H9 (cell line): ENCODE results near the gene CHGA. TPM values are rescaled to one million over a fixed set of nuclear protein-coding genes. Genes with fewer than 3 reads are reported as not detected.

Experiments
- DNase-seq: peaks from one replicate; pipeline ENCODE4 v3.0.0-alpha.2; 2017
- H2AFZ ChIP-seq: one replicate; pipeline ENCODE4 v1.6.1; 2013; ENCODE audit warnings: mild to moderate bottlenecking, low read length, control low read depth, moderate library complexity
- H2AK5ac ChIP-seq: 2 replicates; pipeline ENCODE4 v1.6.1; 2013; ENCODE audit warnings: low read length, control low read depth, mixed read lengths; ENCODE audit not compliant: insufficient read length
- H2BK120ac ChIP-seq: one replicate; pipeline ENCODE4 v1.6.1; 2013; ENCODE audit warnings: low read depth, mild to moderate bottlenecking, low read length, control low read depth, inconsistent platforms; ENCODE audit not compliant: poor library complexity, severe bottlenecking
- H2BK12ac ChIP-seq: 2 replicates; pipeline ENCODE4 v1.6.1; 2013; ENCODE audit warnings: low read length, control low read depth, mixed read lengths, low read depth; ENCODE audit not compliant: insufficient read length
- H2BK15ac ChIP-seq: 2 replicates; pipeline ENCODE4 v1.6.1; 2013; ENCODE audit warnings: low read depth, low read length, control low read depth
- H2BK20ac ChIP-seq: one replicate; pipeline ENCODE4 v1.6.1; 2013; ENCODE audit warnings: low read depth, mild to moderate bottlenecking, low read length, control low read depth, inconsistent platforms; ENCODE audit not compliant: poor library complexity, severe bottlenecking
- H2BK5ac ChIP-seq: 2 replicates; pipeline ENCODE4 v1.6.1; 2013; ENCODE audit warnings: low read length, control low read depth, mixed read lengths; ENCODE audit not compliant: insufficient read length
- H3K14ac ChIP-seq: 2 replicates; pipeline ENCODE4 v1.6.1; 2013; ENCODE audit warnings: low read length, control low read depth; ENCODE audit not compliant: insufficient read depth
- H3K18ac ChIP-seq: 2 replicates; pipeline ENCODE4 v1.6.1; 2013; ENCODE audit warnings: low read depth, mild to moderate bottlenecking, mixed read lengths, low read length, control low read depth; ENCODE audit not compliant: insufficient read length
- H3K23ac ChIP-seq: 2 replicates; pipeline ENCODE4 v1.6.1; 2013; ENCODE audit warnings: low read length, control low read depth, mixed read lengths, low read depth; ENCODE audit not compliant: insufficient read length
- H3K23me2 ChIP-seq: 2 replicates; pipeline ENCODE4 v1.6.1; 2013; ENCODE audit warnings: low read depth, mild to moderate bottlenecking, mixed read lengths, low read length, control low read depth; ENCODE audit not compliant: insufficient read length, poor library complexity, severe bottlenecking
- H3K27ac ChIP-seq: 2 replicates; pipeline ENCODE4 v1.5.1; 2013; ENCODE audit warnings: low read length, control low read depth, mixed read lengths, low read depth; ENCODE audit not compliant: insufficient read length
- H3K27me3 ChIP-seq: 2 replicates; pipeline ENCODE4 v1.6.1; 2013; ENCODE audit warnings: low read length, control low read depth, inconsistent platforms; ENCODE audit not compliant: insufficient read depth
- H3K4ac ChIP-seq: 2 replicates; pipeline ENCODE4 v1.6.1; 2013; ENCODE audit warnings: low read depth, mild to moderate bottlenecking, control low read depth, inconsistent platforms, low read length, moderate library complexity
- H3K4me1 ChIP-seq: 2 replicates; pipeline ENCODE4 v1.6.1; 2013; ENCODE audit warnings: low read length, control low read depth, inconsistent platforms; ENCODE audit not compliant: insufficient read depth
- H3K4me2 ChIP-seq: 2 replicates; pipeline ENCODE4 v1.6.1; 2013; ENCODE audit warnings: low read length, control low read depth, mixed read lengths; ENCODE audit not compliant: insufficient read length, insufficient read depth
- H3K56ac ChIP-seq: 2 replicates; pipeline ENCODE4 v1.6.1; 2013; ENCODE audit warnings: low read depth, mild to moderate bottlenecking, mixed read lengths, low read length, control low read depth; ENCODE audit not compliant: insufficient read length
- H3K79me1 ChIP-seq: 2 replicates; pipeline ENCODE4 v1.6.1; 2013; ENCODE audit warnings: low read depth, mild to moderate bottlenecking, moderate library complexity, low read length, control low read depth, inconsistent platforms; ENCODE audit not compliant: insufficient read depth, poor library complexity, severe bottlenecking
- H3K79me2 ChIP-seq: 2 replicates; pipeline ENCODE4 v1.6.1; 2013; ENCODE audit warnings: low read length, control low read depth, inconsistent platforms; ENCODE audit not compliant: insufficient read depth
- H3K9ac ChIP-seq: 2 replicates; pipeline ENCODE4 v1.6.1; 2013; ENCODE audit warnings: low read length, control low read depth, mixed read lengths; ENCODE audit not compliant: insufficient read length; ENCODE audit errors: extremely low read depth
- H3K9me3 ChIP-seq: one replicate; pipeline ENCODE4 v1.6.1; 2013; ENCODE audit warnings: low read depth, low read length, inconsistent platforms; ENCODE audit not compliant: control insufficient read depth
- H3T11ph ChIP-seq: one replicate; pipeline ENCODE4 v1.6.1; 2013; ENCODE audit warnings: mild to moderate bottlenecking, low read length, control low read depth, inconsistent platforms
- H4K20me1 ChIP-seq: one replicate; pipeline ENCODE4 v1.6.1; 2013; ENCODE audit not compliant: control insufficient read depth, insufficient read length, insufficient read depth
- H4K5ac ChIP-seq: 2 replicates; pipeline ENCODE4 v1.6.1; 2013; ENCODE audit warnings: low read depth, mild to moderate bottlenecking, mixed read lengths, low read length, control low read depth; ENCODE audit not compliant: insufficient read length
- H4K8ac ChIP-seq: replicated peaks from 2 replicates; pipeline ENCODE4 v1.6.1; 2013; ENCODE audit warnings: low read length, control low read depth, mixed read lengths, low read depth; ENCODE audit not compliant: insufficient read length
- H4K91ac ChIP-seq: 2 replicates; pipeline ENCODE4 v1.6.1; 2013; ENCODE audit warnings: low read depth, mild to moderate bottlenecking, moderate library complexity, mixed read lengths, low read length, control low read depth; ENCODE audit not compliant: insufficient read length
- H3K27ac Mint-ChIP-seq, 3 experiments: 2 replicates in 2 of 3; 3 replicates in 1 of 3; pipeline ENCODE4 v1.8.0; 2020 to 2021; ENCODE audit warnings: mixed read lengths in 3 of 3, mild to moderate bottlenecking in 1 of 3, moderate library complexity in 1 of 3
- H3K27me3 Mint-ChIP-seq: 2 replicates; pipeline ENCODE4 v1.8.0; 2021; ENCODE audit warnings: low read depth, mild to moderate bottlenecking, moderate library complexity, mixed read lengths
- H3K36me3 Mint-ChIP-seq, 3 experiments: 2 replicates in 2 of 3; 3 replicates in 1 of 3; pipeline ENCODE4 v1.8.0; 2020 to 2021; ENCODE audit warnings: low read depth in 3 of 3, mixed read lengths in 3 of 3; ENCODE audit not compliant: insufficient read depth in 1 of 3
- H3K4me1 Mint-ChIP-seq, 2 experiments: 2 replicates each; pipeline ENCODE4 v1.8.0; 2020; ENCODE audit warnings: mixed read lengths in 2 of 2
- H3K4me3 Mint-ChIP-seq, 2 experiments: 2 replicates in 1 of 2; 3 replicates in 1 of 2; pipeline ENCODE4 v1.8.0; 2020 to 2021; ENCODE audit warnings: mild to moderate bottlenecking in 2 of 2, mixed read lengths in 2 of 2, moderate library complexity in 1 of 2
- H3K9me3 Mint-ChIP-seq, 2 experiments: 2 replicates in 1 of 2; 3 replicates in 1 of 2; pipeline ENCODE4 v1.8.0; 2020; ENCODE audit warnings: mild to moderate bottlenecking in 2 of 2, mixed read lengths in 2 of 2, moderate library complexity in 1 of 2
- CTCF ChIP-seq: fragments of 200-600 bp; sonication (generic); conservative IDR thresholded peaks from 3 replicates; pipeline ENCODE4 v1.8.0; 2021; ENCODE audit warnings: antibody characterized with exemption, mild to moderate bottlenecking
- WGBS: extraction: QIAGEN DNeasy Blood & Tissue Kit; methylation state at CpG from one replicate; pipeline ENCODE4 v1.1.7; 2013; ENCODE audit warnings: missing lambda C conversion rate, low lambda C conversion rate, mixed read lengths; ENCODE audit not compliant: insufficient read length; ENCODE audit errors: extremely low coverage; 5-methylcytosine and 5-hydroxymethylcytosine counted together
- total RNA-seq: library from RNA; stranded (reverse); gene quantifications from 2 replicates; pipeline ENCODE4 v1.2.1, GENCODE V29; 2021

The CHGA gene
- total RNA-seq, 1 experiment from 2014 or later = 6.7 TPM

DNA sequence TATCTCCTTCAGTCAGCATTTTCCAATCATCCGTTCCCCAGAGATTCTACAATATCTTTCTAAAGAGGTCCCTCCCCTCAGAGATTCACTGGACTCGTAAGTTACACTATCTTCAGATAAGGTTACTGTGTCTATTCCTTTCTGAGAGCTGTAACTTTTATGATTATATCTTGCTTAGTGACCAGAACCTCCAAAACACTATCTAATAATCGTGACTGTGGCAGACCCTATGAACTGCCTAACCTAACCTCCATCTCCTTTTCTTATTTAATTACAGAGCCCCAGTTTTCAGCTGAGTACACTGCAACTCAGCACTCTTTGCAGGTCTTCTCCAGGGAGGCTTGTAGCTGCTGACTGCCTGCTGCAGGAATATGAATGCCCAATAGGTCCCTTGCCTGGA lies 38.5 kb upstream of the CHGA start:
- H4K5ac ChIP-seq = no peak overlapping the region
- no peaks in the 10 kb centered on the region for H3K23me2 ChIP-seq
- no CpG with 5 or more reads among the region's 3 CpGs for WGBS
- no peak overlapping the region for H3K27ac Mint-ChIP-seq
- H3K27ac ChIP-seq = no peak overlapping the region
- H3K79me2 ChIP-seq = no peaks in the 10 kb centered on the region
- H3K4me2 ChIP-seq = no peak overlapping the region
- H3K56ac ChIP-seq = no peak overlapping the region
- no peak overlapping the region for H2BK5ac ChIP-seq
- no peak overlapping the region for H2BK15ac ChIP-seq
- H2AK5ac ChIP-seq = no peak overlapping the region
- H3K36me3 Mint-ChIP-seq = no peaks in the 10 kb centered on the region
- H3K9me3 ChIP-seq = no peaks in the 10 kb centered on the region
- no peak overlapping the region for H2BK120ac ChIP-seq
- no peak overlapping the region for H3K4ac ChIP-seq
- no peaks in the 10 kb centered on the region for H4K20me1 ChIP-seq
- H3K27me3 ChIP-seq = no peaks in the 10 kb centered on the region
- no peak overlapping the region for H3T11ph ChIP-seq
- no peak overlapping the region for H4K8ac ChIP-seq
- no peak overlapping the region for H4K91ac ChIP-seq
- TF ChIP-seq CTCF = no peak
- H3K4me1 ChIP-seq = no peaks in the 10 kb centered on the region
- no peak overlapping the region for H3K9ac ChIP-seq
- peaks cover 29% of the 10 kb centered on the region for H3K27me3 Mint-ChIP-seq
- H3K14ac ChIP-seq = no peak overlapping the region
- no peak overlapping the region for H3K23ac ChIP-seq
- no peak overlapping the region for H3K18ac ChIP-seq
- H3K9me3 Mint-ChIP-seq = peaks cover 0 to 3% of the 10 kb centered on the region in 2 experiments; a peak in 4 of 5 replicates
- H2AFZ ChIP-seq = no peak overlapping the region
- H3K4me1 Mint-ChIP-seq = peaks cover 4 to 10% of the 10 kb centered on the region in 2 experiments
- no peak overlapping the region for H2BK12ac ChIP-seq
- no peak overlapping the region for H3K4me3 Mint-ChIP-seq
- no peak for DNase-seq
- no peak overlapping the region for H2BK20ac ChIP-seq
- H3K79me1 ChIP-seq = no peaks in the 10 kb centered on the region
